ENCODE measurements around the gene SEC23A.
"Not testable (repeated sequence)": the region's sequence is repeated elsewhere in the genome, so short reads cannot be mapped to it uniquely, and the experiment has no call there.

SEC23A gene

DNA sequence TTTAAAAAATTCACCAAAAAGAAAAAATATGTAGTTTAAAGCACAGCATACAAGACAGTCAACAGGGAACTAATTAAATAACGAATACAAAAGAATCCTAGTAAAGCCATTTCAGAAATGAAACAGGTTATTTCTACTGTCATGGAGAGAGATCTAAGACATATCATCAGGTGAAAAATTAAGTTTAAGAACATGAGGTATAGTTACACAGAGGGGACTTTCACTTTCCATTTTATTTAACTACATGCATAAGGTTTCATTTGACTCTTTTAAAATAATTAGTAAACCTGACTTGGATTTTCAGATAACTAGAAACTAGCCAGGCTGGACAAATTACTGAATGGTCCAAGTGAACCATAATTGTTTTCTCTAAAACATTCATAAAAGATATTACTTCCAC is 11.3 kb downstream of the SEC23A start:
- no peak for DNase-seq (ENCODE audit: low spot score)

DNA sequence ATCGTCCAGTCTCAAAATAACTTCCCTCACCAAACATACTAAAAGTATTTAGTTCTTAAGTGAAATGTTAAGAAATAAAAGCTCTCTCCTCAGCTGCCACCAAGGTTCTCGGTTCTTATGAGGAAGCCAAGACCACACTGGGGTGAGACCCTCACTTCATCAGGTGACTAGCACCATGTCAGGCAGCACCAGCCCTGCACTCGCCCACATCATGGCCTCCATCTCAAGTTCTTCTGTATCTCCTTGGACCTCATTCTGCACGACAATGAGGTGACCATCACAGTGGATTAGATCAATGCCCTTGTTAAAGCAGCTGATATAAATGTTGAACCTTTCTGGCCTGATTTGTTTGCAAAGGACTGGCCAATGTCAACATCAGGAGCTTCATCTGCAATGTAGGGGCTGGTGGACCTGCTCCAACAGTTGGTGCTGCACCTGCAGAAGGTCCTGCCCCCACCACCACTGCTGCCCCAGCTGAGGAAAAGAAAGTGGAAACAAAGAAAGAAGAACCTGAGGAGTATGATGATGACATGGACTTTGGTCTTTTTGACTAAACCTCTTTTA is 12.4 kb downstream of the SEC23A start:
- DNase-seq (ENCODE audit: low spot score) = no peak

DNA sequence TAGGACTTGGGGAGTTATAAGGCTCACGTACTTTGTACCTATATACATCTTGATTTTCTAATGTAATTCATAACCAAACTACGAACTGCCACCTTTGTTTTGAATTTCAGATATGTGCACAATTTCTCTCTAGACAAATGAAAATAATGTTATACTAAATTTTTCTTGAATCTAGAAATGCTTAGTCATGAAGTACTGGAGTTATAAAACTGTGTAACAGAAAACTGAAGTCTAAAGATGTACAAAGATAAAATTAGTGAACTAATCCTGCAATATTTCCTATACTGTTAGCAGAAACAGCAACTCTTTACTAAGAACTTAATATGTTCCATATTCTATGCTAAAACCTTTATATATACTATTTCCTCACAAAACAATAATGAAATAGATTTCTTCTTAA is 15.5 kb downstream of the SEC23A start:
- no peak for DNase-seq (ENCODE audit: low spot score)

DNA sequence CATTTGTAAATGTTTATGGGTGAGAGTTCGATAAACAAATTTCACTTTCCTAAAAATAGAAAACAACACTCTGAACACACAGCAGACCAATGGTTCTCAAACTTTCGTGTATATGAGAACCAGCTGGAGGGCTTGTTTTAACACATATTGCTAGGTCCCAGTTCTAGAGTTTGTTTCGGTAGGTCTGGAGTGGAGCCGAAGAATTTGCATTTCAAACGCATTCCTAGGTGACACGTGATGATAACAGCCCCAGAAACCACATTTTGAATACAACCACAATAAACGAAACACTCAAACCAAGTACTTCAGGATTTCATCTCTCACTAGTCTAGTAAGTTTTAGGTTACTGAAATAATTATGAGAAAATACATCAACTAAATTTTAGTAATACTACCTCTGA is 17.1 kb downstream of the SEC23A start:
- no peak for DNase-seq (ENCODE audit: low spot score)

DNA sequence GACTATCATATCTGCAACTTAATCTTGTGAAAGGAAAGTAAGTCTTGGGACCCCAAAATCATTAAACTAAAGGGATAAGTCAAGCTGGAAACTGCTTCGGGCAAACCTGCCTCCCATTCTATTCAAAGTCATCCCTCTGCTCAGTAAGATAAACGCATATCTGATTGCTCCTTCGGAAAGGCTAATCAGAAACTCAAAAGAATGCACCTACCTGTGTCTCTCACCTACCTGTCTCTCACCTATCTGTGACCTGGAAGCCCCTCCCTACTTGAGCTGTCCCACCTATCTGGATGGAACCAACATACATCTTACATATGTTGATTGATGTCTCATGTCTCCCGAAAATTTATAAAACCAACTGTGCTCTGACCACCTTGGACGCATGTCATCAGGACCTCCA is 19.9 kb downstream of the SEC23A start:
- DNase-seq (ENCODE audit: low spot score) = no peak

DNA sequence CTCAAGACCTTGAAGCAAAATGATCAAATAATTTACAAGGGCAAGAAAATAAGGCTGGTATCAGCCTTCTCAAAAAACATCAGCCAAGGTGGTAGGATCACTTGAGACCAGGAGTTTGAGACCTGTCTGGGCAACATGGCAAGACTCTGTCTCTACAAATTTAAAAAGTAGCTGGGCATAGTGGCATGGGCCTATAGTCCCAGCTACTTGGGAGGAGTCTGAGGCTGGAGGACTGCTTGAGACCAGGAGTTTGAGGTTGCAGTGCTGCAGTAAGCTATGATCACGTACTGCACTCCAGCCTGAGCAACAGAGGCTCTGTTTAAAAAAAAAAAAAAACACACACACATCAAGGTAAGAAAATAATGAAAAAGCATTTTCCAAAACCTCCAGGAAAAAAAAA is 22.1 kb downstream of the SEC23A start:
- DNase-seq (ENCODE audit: low spot score) = no peak

DNA sequence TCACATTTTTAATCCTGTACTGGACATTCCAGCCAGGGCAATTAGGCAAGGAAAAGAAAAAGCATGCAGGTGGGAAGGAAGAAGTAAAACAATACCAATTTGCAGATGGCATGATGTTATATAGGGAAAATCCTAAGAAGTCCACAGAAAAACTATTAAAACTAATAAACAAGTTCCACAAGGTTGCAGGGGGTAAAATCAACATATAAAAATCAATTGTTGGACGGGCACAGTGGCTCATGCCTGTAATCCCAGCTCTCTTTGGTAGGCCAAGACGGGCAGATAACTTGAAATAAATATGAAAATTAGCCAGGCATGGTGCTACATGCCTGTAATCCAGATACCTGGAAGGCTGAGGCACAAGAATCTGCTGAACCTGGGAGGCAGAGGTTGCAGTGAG is 31.9 kb downstream of the SEC23A start:
- DNase-seq (ENCODE audit: low spot score) = no peak

DNA sequence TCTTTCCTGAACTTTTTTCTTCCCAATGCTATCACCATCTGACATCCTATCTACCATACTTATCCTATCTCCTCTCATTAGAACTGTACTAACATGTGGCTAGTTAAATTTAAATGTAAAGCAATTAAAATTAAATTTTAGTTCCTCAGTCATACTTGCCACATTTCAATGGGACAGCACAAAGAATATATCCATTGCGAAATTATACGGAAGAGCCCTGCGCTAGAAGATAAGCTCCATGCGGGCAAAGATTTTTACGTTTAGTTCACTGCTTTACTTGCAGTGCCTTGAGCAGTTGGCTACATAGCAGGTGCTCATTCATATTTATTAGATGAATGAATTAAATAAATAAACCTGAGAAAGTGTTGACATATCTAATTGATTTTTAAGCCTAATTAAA is 33.1 kb downstream of the SEC23A start:
- DNase-seq (ENCODE audit: low spot score) = no peak

DNA sequence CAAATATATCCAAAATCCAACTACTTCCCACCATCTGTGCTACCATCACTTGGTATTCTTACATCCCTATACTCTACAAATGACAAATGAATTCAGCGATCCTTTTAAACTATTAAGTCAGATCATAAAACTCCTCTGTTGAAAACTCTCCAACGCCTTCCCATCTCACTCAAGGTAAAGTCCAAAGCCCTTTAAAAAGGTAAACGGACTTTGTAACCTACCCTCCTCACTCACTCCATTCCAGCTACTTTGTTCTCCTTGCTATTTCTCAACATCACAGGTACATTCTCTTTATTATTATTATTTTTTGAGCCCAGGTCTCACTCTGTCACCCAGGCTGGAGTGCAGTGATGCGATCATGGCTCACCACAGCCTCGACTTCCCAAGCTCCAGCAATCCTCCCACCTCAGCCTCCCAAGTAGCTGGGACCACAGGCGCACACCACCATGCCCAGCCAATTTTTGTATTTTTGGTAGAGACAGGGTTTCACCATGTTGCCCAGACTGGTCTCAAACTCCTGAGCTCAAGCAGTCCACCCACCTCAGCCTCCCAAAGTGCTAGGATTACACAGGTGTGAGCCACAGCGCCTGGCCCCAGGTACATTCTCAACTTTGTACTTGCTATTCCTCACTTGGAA is 33.7 kb downstream of the SEC23A start:
- DNase-seq (ENCODE audit: low spot score) = not testable (repeated sequence)

DNA sequence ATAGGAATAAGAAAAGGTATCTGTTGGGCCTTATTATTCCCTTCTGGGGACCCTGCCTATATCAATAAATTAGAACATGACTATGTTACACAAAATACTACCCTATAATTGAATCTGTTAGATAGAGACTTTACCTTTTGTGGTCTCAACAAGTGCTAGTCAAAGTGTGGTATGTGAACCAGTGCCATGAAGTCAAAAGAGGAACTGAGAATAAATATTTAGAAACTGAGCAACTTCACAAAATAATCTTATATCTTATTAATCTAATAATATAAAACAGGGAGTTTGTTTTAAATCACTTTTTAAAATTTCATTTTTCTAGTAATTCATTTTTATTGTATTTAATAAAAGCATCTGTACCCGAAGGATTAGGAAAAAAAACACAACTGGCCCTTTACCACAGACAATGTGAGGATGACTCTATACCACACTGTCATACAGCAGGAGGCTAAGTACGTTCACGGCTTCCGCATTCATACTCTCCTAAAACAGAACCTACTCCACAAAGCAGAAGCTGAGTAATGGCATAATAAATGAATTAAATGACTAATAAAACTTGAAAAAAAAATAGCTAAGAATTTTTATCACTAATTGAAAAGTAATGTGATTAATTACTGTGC is 42.1 kb downstream of the SEC23A start:
- DNase-seq (ENCODE audit: low spot score) = no peak

DNA sequence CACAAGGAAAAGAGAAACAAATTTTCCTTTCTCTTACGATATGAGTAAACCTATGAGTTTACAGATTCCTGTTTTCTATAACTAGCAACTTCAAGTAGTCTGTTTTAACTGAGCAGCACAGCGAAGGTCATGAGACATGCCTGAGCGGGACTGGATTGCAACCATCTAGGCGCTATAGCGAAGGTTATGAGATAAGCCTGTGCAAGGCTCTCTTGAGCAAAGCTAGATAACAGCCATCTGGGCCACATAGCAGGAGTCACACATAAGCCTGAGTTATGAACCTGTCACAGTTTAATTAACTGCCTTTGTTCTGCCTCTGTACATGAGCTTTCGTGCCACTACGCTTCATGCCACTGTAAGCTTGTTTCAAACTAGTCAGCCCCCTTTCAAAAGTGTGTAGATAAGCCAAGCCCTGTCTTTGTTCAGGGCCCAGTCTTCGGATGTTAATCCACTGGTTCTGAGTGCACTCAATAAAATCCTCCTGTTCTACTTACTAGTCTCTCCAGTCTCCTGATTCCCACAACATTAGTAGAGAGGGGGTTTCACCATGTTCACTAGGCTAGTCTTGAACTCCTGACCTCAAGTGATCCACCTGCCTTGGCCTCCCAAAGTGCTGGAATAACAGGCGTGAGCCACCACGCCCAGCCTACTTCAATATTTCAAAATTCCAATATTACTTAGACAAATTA is 47.1 kb downstream of the SEC23A start:
- no peak for DNase-seq (ENCODE audit: low spot score)

DNA sequence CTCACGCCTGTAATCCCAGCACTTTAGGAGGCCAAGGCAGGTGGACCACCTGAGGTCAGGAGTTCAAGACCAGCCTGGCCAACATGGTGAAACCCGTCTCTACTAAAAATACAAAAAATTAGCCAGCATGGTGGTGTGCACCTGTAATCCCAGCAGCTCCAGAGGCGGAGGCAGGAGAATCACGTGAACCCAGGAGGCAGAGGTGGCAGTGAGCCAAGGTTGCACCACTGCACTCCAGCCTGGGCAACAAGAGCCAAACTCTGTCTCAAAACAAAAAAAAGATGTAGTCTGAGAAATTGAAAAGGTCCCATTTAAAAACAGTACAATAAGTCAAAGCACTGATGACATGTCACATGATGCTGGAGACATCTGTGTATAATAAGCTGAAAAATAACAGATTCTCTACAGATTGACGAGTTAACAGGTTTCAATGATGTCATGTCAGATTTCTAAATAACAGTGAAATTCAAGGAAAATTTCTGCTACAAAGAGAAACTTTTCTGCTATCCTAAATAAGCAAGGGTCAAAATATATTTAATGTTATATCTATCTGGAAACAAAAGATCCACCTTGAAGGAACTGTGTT is 50.1 kb downstream of the SEC23A start:
- DNase-seq (ENCODE audit: low spot score) = not testable (repeated sequence)

DNA sequence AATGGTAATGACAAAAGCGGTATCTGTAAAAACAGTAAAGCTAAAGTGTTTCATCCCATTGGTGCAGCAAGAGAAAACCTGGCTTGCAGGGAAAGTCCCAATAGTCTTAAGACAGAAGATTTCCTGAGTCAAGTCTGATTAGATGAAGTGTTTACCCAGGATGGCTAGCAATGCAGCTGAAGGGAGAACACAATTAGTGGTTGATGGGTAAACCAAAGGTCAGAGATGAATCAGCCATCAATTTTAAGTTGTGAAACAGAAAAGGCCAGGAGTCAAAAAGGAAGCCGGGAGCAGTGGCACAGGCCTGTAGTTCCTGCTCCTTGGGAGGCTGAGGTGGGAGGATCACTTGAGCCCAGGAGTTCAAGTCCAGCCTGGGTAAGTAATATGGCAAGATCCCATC is 52.6 kb downstream of the SEC23A start:
- DNase-seq (ENCODE audit: low spot score) = peak; percentile 64

DNA sequence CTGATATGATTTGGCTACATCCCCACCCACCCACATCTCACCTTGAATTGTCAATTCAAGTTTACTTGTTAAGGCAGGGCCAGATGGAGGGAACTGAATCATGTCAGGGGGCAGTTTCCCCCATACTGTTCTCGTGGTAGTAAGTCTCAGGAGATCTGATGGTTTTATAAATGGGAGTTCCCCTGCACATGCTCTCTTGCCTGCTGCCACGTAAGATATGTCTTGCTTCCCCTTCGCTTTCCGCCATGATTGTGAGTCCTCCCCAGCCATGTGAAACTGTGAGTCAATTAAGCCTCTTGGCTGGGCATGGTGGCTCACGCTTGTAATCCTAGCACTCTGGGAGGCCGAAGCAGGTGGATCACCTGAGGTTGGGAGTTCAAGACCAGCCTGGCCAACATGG is 57.1 kb downstream of the SEC23A start:
- not testable (repeated sequence) for DNase-seq (ENCODE audit: low spot score)

DNA sequence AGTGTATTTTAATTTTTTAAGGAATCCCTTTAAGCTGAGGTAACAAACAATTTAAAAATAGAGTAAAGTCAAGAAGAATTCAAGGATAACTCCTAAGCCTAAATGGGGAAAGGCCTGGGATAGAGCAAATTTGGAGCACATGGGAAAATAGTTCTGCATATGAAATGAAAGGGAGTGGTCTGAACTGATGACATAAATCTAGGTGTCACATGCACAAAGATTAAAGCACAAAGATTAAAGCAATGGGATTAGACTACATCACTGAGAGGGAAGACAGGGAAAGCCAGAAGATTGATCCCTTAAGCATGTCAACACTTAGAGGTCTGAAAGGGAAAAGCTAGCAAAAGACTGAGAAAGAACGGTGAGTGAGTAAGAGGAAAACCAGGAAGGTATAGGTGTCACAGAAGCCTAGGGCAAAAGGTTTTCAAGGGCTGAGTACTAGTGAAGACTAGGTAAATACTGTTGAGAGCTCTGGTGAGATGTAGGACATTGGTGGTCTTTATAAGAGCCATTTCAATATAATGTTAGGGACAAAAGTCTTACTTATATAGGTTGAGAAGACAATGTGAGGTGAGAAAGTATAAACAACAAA is 59.6 kb downstream of the SEC23A start:
- DNase-seq (ENCODE audit: low spot score) = no peak

DNA sequence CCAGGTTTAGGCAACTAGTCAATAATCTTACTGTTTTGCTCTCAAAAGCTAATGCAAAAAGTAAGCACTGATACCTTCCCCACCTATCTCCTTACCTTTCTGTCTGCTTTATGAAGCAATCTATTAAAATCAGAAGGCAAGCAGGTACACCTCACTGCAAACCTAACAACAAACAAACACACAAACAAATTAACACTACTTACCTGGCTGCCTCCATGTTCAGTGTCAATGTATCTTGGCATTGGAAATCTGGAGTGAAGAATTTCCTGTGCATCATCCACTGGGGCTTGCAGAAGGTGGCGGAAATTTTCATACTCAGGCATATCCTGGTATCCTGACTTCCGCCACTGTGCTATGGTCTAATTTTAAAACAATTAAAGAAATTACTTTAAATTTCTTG is 62.5 kb downstream of the SEC23A start:
- DNase-seq (ENCODE audit: low spot score) = no peak

DNA sequence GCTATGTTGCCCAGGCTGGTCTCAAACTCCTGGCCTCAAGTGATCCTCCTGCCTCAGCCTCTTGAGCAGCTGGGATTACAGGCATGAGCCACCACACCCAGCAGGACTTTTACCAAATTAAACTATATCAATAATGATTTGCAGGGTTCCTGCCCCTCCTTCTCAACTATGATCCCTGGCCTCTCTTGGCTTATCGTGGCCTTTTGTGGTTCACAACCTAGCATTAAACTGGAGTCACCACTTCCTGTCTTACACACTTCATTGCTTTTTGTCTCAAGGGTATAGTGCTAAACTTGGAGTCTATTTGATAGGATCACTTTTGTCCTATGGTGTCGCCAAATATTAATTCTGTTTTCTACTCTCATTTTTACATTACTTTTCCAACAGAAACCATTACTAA is 64.5 kb downstream of the SEC23A start:
- DNase-seq (ENCODE audit: low spot score) = no peak

DNA sequence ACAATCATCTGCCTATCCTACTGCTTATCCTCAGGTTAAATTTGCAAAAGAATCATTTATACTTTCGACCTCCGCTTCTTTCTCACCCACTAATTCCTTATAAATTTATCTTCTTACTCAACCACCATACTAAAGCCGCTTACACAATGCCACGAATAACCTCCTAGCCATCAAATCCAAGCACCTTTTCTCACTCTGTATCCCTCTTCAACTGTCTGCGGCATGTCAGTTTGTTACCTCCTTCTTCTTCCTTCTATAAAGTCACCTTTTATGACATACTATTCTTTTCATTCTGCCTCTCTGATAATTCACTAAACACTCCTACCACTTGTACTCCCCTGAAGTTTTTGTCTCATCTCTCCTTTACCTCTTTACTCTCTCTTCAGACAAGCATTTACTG is 66.3 kb downstream of the SEC23A start:
- no peak for DNase-seq (ENCODE audit: low spot score)

DNA sequence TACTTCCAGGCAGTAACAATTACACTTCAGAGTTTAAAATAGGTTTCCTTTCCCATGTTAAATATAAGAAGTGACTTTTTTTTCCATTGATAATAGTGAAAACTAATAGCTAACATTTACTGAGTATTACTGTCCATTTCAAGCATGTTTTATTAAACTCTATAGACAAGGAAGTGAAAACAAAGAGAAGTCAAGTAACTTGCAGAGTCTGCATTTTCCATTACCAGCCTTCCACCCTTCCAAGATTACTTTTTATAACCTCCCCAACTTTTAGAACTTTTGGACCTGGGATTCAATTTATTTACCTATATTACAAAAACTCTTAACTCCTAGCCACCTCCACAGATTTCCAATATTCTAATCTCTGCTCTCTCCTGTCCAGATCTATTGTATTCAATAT is 67.7 kb downstream of the SEC23A start:
- no peak for DNase-seq (ENCODE audit: low spot score)

DNA sequence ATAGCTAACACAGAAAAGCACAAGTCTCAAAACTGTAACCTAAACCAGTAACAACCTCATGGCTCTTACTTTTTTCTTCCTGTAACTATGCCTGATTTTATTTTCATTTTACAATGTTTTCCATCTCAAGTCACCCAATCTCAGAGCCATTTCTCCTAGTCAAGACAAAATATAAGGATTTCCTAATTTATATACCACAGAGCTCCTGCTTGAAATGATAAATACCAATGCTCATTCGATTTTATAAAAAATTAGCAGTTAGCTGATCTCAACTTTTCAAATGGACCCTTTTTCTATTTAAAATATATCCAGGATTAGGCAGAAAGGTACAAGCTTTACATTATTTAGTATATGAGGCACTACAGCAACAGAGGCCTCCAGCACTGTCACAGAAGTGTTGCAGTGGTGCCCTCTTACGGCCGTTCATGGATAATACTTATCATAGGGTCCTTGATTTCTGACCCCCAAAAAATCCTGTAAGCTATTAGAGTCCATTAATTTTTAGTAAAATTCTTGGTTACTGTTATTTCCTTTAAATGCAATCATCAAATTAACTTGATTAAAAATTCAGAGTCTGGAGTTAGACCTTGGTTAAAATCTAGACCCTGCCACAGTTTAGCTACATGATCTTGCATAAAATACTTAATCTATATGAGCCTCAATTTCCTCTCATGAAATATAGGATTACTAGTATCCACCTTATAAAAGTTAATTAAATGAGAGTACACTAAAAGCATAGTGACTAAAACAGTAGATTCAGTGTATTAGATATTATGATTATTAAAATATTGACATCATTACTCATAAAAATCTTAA is 68.3 kb downstream of the SEC23A start:
- DNase-seq (ENCODE audit: low spot score) = no peak

DNA sequence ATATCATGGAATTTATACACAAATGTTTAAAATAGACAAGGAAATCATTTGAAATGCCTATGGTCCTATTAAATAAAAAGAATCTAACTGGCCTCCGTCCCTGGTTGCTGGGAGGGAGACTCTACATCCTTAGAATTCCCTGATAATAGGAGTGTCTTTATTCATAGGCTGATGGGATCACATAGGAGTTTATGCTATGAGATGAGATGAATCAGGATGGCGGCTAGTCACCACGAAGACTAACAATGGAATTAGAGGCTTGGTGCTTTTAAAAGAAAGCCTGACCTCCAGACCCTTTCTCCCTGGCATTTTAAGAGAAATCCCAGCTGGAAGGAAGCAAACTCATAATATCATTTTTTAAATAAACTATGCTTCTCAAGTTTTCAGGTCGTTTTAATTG is 69.7 kb downstream of the SEC23A start:
- no peak for DNase-seq (ENCODE audit: low spot score)

DNA sequence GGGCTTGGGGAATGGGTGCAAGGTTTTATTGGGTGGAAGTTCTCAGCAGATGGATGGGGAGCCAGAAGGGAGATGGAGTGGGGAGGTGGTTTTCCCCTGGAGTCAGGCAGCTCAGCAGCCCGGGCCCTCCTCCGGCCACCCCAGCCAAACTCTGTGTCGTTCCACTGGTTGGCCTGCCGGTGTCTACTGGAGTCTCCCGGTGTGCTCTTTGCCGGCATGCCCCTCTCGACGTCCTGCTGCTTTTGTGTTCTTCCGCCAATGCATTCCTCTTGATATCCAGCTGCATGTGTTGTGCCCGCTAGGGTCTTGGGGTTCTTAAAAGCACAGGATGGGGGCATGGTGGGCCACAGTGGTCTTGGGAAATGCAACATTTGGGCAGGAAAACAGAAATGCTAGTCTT is 72.8 kb downstream of the SEC23A start:
- no peak for DNase-seq (ENCODE audit: low spot score)
